HG03135 (cell line): ENCODE data around the gene CCL26.
"Not testable (repeated sequence)": the region's sequence is repeated elsewhere in the genome, so short reads cannot be mapped to it uniquely, and the experiment has no call there.

Source experiments
- ATAC-seq: cut with Tn5 transposase; IDR thresholded peaks from one replicate; pipeline ENCODE4 v1.9.1; 2021; ENCODE audit warnings: mild to moderate bottlenecking, moderate library complexity; ENCODE audit not compliant: unreplicated experiment

CCL26 gene

DNA sequence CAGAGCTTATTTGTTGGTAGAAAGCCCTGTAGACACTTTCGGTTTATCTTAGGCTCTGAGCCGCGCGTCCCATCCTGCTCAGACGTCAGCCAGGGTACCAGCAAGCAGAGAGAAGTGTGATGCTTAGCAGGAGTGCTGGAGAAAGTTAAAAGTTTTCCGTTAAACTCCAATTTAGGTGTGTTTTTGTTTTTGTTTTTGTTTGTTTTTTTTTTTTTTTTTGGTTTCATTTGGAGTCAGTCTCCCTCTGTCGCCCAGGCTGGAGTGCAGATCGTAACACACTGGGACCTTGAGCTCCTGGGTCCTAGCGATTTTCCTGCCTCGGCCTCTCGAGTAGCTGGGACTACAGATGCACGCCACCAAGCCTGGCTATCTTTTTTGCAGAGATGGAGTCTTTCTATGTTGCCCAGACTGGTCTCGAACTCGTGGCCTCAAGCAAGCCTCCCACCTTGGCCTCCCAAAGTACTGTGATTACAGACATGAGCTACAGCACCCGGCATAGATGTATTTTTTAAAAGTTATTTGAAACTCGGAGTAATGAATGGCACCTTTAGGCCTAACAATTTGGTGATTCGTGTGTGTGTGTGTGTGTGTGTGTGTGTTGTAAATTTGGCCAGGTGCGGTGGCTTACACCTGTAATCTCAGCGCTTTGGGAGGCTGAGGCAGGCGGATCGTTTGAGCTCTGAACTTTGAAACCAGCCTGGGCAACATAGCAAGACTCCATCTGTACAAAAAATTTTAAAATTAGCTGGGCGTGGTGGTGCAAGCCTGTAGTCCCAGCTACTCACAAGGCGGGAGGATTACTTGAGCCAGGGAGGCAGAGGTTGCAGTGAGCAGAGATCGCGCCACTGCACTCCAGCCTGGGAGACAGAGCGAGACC lies 32.0 kb downstream of the CCL26 start:
- peak; percentile 36 for ATAC-seq

DNA sequence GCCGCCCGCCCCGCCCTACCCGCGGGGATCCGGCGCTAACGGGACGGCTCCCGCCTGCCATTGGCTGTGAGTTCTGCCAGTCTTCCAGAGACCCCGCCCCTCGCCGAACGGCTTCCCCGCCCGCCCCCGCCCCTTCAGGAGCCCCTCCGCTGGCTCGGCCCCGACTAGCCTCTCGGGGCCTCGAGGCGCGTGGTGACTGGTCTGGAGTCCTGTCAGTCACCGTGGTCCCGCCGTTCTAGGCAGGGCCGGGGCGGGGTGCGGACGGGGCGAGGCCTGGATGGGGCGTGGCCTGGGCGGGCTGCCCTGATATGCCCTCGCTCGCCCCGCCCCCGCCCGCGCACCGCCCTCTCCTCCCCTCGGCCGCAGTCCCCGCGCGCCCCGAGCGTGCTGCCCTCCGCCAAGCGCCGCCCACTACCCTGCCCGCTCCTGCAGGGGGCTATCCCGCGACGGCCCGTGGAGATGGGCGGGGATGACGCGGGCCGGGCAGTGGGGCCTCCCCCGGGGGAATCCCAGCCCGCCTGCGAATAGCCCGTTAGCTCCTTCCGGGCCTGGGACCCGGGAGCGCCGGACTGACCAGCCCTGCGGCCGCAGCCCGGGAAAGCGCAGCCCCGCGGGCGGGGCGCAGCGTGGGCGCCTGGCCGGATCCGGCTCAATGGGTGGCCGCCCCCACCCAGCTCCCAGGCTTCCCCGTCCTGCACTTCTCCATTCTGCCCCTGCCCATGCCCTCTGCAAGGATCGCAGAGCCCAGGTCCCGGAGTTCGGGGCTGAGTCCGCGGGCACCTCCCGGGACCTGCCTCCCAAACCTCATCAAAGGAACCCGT lies 32.8 kb downstream of the CCL26 start:
- peak; percentile 95 for ATAC-seq

DNA sequence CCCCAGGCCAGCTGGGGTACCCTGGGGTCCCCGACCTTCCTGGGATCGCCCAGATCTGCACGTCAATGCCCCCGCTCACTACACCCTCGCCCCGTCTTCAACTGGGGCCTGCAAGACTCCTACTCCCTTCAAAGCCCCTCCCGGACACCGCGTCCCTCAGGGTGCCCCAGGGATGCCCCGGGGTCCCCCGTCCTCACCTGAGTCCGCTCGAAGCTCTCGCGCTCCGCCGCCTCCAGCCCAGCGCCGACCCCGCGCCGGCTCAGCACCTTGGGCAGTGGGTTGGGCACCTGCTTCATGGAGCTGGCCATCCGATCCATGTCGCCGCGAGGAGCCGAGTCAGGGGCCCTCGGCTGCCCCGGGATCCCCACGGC lies 33.4 kb downstream of the CCL26 start, which contains the start of gene HIP1:
Gene HIP1, minus strand, starts transcription at position 338 of the 371 bp plus-strand sequence. Its CDS starts 21 bp downstream, at position 317.
- peak; percentile 5 for ATAC-seq

DNA sequence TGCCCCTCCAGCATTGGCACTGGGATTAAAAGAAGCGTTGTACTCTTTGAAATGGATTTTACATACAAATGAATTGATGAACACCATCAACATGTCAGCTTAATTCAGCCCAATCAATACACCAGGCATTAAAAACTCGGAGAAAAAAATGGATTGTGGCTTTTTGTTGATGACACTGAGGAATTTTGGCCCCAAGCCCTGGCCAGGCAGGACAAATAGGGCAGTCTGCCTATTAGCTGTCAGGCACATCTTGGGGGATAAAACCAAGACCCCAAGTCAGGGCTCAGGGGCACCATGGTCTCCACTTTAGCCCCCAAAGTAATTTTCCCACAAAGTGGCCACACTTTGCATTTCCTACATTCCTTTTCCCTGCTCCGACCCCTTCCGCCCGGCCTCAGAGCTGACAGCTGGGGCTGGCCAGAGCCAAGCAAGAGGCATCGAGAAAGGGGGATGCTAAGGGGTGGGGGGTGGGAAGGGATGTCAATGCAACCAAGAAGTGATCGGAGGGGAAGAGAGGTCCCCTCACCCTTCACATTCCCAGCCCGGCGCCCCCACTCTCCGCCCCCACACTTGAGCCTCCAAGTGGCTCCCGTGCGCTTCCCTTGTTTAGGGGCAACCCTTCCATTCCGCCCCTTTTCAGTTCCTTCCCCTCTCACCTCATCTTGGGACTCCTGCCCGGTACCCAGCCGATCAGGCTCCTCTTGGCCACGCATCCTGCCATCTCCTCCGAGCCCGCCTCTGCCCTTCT lies 34.0 kb downstream of the CCL26 start:
- no peak for ATAC-seq

DNA sequence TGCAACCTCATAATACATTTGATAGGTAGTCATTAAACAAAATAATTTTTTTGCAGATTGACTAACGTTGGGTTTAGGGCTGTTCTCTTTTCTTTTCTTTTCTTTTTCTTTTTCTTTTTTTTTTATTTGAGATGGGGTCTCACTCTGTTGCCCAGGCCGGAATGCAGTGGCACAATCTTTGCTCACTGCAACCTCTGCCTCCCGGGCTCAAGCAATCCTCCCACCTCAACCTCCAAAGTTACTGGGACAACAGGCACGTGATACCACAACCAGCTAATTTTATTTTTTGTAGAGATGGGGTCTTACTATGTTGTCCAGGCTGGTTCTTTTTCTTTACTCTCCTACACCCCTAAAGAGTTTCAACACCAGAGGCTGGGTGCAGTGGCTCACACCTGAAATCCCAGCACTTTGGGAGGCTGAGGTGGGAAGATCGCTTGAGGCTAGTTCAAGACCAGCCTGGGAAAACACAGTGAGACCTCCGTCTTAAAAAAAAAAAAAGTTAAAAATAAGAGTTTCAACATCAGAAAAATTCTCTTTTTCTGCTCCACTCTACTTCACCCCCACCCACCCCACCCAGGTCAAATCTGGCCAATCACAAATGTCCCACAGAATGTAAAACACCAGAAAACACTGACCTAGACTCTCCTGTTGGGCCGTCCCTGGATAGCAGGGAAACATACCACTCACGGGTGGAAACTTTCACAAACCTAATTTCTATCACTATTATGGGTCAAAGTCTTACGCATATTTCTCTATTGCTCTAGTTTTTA lies 36.2 kb downstream of the CCL26 start:
- no peak for ATAC-seq

DNA sequence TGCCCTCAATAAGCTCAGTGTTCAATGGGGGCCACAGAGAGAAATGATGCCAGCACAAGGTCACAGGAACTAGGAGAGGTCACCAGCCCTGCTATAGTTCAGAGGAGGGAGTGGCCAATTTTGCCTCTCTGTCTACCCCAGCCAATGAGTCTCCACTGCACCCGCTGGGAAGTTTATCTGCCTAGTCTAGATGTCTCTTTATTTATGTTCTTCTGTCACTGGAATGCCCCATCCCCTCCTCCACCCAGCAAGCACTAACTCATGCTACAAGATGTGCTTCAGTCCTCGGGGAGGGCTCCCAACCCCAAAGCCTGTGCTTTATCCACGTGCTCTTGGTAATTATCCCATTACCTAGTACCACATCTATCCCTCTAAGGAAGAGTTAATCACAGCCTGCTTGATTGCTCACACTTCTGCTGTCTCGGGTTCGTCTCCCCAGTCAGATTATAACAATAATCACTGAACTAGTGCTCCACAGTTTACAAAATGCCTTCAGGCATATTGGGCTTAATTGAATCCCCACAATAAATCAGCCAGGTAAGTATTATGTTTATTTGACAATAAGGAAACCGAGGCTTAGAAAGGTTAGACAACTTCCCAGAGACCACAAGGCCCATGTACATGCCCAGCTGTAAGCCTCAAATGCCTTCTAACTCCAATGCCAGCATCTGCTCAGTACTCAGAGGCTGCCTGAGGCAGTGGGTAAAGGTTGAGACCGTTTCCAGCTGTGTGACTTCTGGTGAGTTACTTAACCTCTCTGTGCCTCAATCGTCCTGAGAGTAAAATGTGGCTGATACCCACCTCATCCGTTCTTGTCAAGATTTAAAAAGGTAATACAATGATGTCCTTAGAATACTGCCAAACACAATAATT lies 37.2 kb downstream of the CCL26 start:
- no peak for ATAC-seq

DNA sequence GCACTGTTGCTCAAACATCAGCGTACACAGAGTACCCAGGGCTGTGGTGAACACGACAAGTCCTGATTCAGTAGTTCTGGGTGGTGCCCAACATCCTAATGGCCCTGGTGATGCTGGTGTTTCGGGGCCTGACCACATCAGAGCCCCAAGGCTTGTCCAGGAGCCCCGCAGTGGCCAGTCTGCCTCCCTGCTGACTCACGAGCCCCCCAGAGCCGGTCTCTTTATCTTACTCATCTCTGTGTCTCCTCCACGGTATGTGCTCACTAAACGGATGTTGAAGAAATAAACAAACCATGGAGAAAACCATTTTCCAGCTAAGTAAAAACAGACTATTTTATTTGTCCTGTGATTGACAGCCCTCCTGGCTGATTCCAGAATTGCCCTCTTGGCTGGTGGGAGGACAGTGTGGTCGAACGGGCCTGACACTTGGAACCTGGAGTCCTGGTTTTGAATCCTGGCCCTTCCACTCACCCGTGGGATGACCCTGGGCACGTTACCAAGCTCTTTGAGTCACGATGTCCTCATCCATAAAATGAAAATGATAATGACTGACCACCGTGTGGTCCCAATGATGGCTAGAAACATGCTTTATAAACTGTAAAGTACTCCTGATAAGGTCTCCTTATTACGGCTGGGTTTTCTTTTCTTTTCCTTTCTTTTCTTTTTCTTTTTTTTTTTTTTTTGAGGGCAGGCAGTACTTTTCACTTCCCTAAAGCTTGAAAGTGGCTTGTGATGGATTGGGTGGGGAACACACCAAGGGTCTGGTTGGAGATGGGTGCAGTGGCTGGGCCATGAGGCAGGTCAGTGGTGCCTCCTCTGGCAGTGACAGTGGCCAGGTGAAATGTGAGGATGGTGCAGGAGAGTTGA lies 39.0 kb downstream of the CCL26 start:
- no peak for ATAC-seq

DNA sequence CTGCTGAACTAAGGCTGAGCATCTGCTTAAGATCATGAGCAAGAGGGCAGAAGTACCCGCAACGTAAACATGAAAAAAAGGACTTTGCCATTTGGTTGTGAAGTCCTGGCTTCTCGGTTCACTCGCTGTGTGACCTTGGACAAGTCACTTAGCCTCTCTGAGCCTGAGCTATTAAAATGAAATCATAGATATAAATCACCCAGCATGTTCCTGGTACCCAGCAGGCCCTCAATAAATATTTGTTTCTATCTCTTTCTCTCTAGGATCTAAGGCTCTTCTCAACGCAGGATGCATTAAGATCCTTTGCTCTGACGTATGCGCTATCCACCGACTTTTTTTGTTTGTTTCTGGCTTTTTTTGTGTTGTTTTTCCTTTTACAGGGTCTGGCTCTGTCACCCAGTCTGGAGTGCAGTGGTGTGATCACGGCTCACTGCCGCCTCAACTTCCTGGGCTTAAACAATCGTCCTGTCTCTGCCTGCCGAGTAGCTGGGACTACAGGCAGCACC lies 39.9 kb downstream of the CCL26 start:
- no peak for ATAC-seq

DNA sequence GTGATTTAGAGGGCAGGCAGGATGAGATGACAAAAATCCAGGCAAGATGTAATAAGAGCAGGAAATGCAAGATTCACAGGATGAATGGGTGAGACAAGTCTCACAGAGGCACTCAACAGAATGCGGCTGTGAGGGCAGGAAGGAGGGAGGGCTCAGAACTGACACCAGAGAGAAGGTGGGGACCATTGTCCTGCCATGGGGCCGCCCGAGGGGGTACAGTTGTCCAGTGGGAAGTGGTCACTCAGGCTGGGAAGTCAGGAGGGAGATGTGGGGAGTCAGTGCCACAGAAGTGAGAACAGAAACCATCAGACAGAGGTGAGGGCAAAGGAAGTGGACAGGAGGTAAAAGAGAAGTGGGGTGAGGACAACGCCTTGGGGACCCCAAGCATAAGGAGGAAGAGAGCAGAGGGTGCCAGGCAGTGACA lies 42.1 kb downstream of the CCL26 start:
- ATAC-seq = no peak

DNA sequence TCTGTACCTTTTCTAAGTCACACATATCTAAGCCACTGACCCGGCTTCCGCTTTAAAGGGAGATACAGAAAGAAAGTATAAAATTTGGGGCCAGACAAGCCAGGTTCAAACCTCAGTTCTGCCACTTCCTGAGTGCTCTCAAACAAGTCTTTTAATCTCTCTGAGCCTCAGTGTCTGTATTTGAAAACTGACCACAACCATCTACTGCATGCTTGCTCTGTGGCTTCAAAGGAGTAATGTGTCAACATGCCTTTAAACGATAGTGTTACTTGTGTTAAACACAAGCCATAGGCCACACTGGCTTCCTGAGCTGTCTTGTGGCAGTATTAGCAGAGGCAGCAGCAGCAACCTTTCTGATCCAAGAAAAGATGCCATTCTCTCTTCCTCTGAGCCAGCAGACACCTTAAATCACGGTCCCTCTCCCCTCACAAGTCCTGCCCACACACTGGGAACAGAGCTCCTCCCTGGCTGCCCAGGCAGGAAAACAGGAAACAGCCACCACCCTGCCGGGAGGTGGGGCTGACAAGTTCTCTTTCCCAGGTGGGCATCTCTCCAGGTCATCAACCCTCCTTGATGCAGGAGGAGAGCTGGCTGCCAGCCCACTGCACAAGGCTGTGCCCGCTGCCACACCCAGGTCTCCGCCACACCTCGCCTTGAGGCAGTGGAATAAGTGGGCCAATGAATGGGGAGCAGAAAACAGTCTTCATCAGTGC lies 44.0 kb downstream of the CCL26 start:
- no peak for ATAC-seq

DNA sequence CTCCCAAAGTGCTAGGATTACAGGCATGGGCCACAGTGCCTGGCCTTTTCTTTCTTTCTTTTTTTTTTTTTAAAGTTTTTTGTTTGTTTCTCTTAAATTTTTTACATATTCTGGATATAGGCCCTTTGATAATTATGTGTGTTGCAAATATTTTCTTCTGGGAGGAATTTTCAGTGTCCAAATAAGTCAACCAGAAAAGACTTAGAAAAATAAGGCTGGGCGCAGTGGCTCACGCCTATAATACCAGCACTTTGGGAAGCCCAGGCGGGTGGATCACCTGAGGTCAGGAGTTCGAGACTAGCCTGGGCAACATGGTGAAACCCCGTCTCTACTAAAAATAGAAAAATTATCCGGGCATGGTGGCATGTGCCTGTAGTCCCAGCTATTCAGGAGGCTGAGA lies 44.7 kb downstream of the CCL26 start:
- ATAC-seq = not testable (repeated sequence)

DNA sequence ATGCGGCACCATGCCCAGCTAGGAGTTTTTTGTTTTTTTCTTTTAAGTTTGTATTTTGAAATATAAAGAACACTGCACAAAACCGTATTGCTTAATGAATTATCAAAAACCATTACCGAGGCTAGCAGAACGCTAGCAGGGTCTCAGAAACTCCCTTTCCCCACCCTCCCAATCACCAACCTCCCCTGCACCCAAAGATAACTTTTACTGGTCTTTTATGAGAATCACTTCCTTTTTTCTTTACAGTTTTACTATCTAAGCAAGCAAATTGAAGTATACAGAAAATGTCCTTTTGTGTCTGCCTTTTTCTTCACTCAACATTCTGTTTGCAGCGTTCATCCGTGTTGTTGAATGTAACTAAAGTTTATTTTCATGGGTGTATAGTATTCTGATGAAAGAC lies 46.7 kb downstream of the CCL26 start:
- ATAC-seq = no peak

DNA sequence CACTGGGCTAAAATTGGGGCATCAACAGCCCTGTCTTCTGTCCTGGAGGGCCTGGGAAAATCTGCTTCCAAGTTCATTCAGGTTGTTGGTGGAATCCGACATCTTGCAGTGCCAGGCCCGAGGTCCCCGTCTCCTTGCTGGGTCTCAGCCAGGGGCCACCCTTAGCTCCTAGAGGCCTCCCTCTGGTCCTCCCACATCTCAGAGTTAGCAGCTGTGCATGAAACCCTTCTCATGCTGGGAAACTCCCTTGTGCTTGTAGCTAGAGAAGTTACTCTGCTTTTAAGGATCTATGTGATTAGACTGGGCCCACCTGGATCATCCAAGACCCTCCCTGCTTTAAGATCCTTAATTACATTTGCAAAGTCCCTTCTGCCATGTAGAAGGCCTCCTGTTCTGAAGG lies 48.6 kb downstream of the CCL26 start:
- ATAC-seq = no peak

DNA sequence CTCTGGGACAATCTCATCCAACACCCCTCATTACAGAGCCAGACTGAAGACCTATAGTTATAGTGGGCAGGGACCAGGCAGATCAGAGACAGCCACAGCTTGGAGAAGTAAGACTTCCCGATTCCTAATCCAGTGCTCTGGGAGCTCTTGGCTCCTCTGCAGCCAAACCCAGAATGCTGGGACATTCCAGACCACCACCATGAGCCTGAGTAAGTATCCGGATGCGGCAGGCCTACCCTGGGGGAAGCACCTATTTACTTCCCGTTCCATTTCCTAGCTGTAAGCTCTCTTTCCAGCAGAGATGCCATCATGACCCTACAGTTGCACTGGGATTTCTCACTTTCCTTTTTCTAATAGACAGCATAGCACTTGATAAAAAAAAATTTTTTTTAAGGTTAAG lies 49.6 kb downstream of the CCL26 start:
- no peak for ATAC-seq

DNA sequence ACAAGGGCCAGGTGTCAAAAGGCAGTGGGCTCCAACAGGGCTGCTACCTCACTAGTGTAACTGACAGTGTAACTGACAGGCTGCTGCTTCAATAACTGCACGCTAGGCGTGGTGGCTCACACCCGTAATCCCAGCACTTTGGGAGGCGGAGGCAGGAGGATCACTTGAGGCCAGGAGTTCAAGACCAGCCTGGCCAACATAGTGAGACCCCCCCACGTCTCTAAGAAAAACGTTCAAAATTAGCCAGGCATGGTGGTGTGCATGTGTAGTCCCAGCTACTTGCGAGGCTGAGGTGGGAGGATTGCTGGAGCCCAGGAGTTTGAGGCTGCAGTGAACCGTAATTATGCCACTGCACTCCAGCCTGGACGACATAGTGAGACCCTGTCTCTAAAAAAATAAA lies 50.1 kb downstream of the CCL26 start:
- ATAC-seq = not testable (repeated sequence)

DNA sequence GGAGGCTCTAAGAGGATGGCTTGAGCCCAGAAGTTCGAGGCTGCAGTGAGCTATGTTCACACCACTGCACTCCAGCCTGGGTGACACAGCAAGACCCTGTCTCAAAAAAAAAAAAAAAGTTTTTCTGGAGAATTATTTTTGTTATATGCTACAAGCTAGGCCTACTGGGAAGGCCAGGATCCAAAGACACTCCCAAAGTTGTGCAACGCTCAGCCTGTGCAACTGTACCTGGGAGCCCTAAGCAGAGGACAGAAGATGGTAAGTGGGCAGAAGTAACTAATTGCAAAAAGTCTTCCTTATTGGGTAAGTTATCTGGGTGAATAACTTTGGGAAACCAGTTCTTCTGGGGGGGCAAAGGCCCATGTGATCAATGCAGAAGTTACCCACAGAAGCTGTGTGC lies 50.6 kb downstream of the CCL26 start:
- ATAC-seq = no peak

DNA sequence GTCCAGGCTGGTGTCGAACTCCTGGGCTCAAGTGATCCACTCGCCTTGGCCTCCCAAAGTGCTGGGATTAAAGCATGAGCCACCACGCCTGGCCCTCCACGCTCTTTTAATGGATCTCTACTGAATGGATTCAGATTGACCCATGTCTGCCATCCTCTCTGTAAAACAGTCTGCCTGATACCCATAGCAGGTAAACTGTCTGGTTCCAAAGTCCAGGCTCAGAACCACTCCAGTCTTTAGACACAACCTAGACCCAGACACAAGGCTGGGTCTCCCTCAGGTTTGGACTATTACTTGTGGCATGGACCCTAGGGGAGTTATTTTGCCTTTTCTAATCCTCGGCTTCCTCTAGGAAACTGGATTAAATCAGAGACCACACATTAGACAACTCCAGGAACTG lies 52.4 kb downstream of the CCL26 start:
- no peak for ATAC-seq
